ENCODE measurements around the gene IFRD2.

DNA sequence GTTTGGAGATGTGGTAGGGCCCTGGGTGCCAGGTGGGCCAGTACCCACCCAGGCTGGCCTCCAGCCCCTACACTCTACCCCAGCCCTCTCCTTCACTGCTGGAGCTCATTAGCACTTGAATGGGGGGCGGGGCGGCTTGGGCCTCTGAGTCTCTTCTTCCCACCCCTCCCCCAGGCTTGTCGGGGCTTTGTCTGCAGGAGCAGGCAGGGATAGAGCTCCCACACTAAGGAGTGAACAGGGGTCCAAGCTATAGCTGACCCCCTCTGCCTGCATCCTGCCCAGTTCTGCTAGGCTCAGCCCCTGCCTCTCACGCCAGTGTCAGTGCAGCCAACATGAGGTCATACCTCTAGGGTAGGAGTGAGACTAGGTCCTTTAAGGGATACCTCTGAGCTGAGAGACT lies 51.1 kb downstream of the IFRD2 start:
- TF ChIP-seq CTCF (conservative IDR thresholded peaks at IDR 0.05; ENCODE audit: low read depth, low read length), result no peak
- no peak for TF ChIP-seq EZH2 (IDR thresholded peaks at IDR 0.05; ENCODE audit: low read length, unreplicated experiment)
